NCI-H345 (cell line): Measurements from ENCODE around the gene ADAMTS18.
"Not testable (repeated sequence)": the region's sequence is repeated elsewhere in the genome, so short reads cannot be mapped to it uniquely, and the experiment has no call there.

Experiments used
- DNase-seq: peaks from one replicate; lab custom pipeline; 2025; lab: John Stamatoyannopoulos, UW

Gene ADAMTS18, protein sequence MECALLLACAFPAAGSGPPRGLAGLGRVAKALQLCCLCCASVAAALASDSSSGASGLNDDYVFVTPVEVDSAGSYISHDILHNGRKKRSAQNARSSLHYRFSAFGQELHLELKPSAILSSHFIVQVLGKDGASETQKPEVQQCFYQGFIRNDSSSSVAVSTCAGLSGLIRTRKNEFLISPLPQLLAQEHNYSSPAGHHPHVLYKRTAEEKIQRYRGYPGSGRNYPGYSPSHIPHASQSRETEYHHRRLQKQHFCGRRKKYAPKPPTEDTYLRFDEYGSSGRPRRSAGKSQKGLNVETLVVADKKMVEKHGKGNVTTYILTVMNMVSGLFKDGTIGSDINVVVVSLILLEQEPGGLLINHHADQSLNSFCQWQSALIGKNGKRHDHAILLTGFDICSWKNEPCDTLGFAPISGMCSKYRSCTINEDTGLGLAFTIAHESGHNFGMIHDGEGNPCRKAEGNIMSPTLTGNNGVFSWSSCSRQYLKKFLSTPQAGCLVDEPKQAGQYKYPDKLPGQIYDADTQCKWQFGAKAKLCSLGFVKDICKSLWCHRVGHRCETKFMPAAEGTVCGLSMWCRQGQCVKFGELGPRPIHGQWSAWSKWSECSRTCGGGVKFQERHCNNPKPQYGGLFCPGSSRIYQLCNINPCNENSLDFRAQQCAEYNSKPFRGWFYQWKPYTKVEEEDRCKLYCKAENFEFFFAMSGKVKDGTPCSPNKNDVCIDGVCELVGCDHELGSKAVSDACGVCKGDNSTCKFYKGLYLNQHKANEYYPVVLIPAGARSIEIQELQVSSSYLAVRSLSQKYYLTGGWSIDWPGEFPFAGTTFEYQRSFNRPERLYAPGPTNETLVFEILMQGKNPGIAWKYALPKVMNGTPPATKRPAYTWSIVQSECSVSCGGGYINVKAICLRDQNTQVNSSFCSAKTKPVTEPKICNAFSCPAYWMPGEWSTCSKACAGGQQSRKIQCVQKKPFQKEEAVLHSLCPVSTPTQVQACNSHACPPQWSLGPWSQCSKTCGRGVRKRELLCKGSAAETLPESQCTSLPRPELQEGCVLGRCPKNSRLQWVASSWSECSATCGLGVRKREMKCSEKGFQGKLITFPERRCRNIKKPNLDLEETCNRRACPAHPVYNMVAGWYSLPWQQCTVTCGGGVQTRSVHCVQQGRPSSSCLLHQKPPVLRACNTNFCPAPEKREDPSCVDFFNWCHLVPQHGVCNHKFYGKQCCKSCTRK (N-terminal part only)

DNA sequence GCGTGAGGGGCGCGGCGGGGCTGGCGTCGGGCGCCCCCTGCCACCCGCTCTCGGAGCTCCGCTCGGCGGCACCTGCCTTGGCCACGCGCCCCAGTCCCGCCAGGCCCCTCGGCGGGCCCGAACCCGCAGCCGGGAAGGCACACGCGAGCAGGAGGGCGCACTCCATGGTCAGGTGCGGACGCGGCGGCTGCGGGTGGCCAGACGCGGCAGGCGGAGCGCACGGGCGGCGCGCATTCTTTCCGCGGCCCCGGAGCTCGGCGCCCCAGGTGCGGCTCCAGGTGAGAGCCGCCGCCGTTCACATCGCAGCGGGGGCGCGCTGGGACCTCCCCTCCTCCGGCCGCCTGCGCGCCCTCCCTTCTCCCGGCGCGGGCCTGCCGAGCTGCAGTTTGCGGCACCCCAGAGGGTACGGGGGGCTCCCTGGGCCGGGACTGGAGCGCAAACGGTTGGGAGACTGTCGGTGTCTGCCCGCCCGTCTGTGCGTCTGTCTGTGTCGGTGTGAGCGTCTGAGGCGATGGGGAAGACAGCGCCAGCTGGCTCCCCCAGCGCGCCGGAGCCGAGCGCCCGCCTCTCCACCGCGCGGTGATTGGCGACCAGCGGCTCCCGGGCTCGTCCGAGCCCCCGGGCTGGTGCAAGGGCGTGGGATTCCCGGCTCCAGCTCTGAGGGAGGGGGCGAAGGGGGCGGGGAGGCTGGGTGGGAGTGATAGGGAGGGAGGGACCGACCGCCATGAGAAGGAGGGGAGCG, at the start of gene ADAMTS18:
Gene ADAMTS18, minus strand, starts transcription at position 505 of the 742 bp plus-strand sequence. Its CDS starts 339 bp downstream, at position 166.
- peak; percentile 64 for DNase-seq

DNA sequence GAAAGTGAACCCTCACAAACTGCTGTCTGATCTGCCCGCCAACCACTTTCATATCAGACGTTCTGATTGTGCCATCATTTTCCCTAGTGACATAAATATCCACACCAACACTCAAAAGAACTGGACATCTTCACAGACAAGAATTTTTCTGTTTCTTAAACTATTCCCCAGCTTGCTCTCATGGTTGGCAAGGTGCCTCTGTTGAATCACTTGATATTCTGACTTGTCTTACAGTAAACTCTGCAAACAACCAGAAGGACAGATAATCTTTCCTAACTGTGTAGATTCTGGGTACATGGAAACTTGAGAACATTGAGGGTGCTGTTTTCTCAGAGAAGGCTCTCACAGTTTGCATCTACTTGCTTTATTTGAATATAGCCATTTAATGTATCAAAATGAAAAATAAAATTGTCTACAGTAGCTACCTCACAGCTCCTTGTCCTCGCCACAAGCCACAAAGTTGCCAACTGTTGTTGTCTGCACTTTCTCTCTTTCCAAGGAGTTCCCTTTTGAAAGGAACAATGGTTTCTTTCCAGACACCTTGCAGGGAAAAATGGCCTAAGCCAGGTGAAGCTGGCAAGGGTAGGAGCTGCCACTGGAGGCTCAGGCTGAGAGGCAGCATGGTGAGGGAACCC, 46.0 kb upstream of the ADAMTS18 start:
- no peak for DNase-seq

DNA sequence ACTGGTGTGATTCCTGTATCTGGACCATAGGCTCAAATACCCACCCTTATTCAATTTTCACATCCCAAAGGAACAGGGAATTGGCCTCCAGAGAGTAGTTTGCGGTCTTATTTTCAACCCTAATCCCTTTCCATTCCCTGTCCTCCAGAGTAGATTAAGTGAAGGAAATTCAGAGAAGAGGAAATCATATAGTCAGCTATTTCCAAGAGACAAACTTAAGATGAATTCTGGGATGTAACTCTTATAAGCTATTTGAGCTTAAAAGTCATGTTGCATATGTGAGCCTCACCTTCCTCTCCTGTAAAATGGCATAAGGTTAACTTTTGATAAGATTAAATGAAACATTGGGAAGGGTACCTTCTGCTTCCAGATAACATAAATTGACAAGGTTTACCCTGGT, 37.4 kb upstream of the ADAMTS18 start:
- no peak for DNase-seq

DNA sequence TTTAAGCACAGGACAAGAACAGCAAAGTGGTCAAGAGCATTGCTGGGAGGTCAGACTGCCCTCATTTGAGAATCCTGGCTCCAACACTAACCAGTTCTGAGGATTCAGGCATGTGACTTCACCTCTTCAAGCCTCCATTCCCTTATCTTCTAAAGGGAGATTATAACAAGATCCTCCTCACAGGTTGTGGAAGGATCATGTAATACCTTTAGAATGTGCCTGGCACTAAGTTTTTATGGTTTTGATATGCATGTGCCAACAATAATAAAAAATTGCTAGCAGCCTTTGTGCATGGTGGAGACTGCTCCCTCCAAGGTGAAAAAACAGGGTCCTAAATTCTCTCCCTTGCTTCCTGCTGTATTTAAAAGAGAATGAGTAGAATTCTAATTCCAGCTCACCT, 36.0 kb upstream of the ADAMTS18 start:
- no peak for DNase-seq

DNA sequence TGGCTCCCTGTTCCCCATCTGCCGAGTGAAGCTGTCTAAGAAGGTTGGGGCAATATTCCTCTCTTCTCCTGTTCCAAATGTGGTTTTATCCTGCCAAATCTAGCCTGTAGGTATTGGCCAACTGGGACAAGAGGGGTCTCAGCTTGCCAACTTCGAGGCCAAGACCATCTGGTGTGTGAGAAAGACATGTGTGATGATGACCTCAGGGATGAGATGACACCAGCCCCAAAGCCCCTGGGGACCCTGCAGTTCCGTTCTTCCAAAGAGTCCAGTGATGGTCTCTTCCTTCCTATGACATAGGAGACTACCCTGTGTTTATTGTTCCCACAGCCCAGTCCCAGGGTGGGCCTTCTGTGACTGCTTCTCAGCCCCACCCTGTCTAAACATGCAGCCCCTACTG, 34.8 kb upstream of the ADAMTS18 start:
- no peak for DNase-seq

DNA sequence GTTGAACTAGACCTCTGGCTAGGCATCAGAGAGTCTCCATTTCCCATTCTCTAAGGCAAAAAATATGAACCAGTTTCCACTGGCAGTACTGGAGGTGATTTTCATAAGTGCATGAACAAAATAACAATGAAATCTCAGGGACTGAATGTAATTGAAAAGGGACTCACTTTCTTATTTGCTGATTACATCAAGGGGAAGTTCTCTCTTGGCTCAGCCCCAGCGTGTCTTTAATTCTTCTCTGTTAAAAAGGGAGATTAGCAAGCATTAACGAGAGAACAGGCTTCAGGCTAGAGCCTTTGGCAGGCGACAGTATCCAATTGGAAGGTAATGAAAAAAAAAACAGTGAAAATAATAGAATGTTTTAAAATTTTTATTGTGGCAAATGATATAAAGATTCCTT, 34.0 kb upstream of the ADAMTS18 start:
- DNase-seq: no peak

DNA sequence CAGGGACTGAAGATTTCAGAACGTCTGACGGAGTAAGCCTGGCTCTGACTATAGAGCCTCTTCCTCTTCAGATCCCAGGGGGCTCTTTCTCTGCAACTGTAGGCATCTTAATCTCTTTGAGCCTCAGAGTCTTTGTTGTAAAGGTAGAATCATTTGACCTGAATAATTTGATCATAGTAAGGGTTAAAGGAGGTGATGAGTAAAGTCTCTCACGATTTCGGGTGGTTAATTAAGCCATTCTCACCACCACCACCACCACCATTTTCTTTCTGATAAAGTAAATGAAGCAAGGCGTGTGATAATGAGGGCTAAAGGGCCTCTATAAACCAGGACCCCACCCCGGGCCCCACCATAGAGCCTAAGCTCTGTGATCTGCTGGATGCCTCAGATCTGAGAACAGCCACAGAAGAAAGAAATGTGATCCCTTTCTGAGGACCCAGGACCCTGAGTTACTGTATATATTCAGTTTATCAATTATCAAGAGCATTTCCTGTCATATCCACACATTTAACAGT, 33.0 kb upstream of the ADAMTS18 start:
- no peak for DNase-seq

DNA sequence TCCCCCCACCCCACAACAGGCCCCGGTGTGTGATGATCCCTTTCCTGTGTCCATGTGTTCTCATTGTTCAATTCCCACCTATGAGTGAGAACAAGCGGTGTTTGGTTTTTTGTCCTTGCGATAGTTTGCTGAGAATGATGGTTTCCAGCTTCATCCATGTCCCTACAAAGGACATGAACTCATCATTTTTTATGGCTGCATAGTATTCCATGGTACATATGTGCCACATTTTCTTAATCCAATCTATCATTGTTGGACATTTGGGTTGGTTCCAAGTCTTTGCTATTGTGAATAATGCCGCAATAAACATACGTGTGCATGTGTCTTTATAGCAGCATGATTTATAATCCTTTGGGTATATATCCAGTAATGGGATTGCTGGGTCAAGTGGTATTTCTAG, 28.8 kb upstream of the ADAMTS18 start:
- DNase-seq: not testable (repeated sequence)

DNA sequence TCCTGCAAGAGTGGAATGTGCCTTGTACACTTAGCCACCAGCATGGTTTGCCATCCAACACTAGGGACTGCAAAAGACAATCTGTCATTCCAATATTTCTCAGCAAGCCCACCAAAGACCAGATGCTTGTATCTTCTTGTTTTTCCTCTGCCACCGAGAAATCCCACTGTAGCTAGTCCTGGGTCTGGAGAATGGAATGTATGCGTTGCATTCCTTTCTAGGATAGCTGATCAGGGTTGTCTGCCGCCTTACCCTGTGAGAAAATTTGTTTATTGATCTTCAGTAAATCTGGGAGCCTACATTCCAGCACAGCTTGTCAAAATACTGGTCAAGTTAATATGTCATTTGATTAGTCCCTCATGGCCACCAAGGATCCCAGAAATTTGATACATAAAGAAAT, 28.1 kb upstream of the ADAMTS18 start:
- no peak for DNase-seq

DNA sequence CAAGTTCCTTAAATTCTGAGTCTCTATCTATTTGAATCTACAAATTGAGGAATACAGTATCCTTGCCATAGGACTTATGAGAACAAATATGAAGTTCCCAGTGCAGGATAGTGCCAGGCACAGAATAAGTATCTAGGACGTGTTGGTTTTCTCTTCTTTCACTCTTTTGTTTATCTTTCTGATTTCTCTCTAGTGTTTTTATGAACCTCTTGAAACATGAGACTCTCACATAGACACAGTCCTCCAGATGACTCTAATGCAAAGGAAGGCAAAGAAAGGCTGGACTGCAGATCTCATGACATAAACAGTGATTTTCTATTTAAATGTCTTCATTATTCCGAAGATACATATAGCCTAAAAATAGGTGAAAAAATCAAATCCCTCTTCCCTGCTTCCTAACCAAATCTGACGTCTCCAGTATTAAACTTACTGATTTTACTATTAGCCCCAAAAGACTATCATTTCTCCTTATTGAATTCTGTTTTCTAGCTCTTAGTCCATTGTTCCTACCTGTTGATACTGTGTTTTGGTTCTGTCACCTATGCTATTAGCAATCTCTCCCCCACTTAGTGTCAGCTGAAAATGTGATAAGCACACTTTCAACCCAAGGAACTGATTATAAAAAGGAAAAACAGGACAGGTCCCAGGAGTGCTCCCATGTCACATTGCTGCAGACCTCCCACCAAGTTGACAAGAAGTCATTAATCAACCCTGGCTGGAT, 24.9 kb upstream of the ADAMTS18 start:
- no peak for DNase-seq

DNA sequence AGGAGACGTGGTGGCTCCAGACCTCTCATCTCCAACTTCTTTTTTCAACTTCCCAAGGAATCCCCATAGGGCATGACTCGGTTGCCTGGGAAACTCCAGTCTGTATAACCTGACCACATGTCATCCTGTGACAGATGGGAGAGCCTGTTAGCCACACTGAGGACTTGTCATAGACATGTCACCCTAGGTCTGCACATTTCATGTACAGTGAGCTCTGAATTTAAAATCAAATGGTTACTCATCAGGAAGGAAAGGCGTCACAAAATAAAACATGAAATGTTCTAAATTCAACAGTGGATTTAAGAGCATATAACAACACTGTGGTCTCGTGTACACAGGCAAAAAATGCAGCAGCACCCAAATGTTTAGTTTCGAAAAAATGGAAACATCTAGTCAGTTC, 22.2 kb upstream of the ADAMTS18 start:
- no peak for DNase-seq

DNA sequence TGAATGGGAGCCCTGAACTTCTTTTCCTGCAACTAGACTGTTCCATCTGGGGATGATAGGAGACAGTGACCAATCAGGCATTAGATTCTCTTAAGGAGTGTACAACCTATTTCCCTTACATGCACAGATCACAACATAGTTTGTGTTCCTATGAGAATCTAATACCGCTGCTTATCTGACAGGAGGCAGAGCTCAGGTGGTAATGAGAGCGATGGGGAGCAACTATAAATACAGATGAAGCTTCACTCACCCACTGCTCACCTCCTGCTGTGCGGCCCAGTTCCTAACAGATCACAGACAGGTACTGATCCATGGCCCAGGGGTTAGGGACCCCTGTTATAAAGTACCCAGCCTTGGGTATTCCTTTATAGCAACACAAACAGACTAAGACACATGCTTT, 17.4 kb upstream of the ADAMTS18 start:
- DNase-seq: no peak

DNA sequence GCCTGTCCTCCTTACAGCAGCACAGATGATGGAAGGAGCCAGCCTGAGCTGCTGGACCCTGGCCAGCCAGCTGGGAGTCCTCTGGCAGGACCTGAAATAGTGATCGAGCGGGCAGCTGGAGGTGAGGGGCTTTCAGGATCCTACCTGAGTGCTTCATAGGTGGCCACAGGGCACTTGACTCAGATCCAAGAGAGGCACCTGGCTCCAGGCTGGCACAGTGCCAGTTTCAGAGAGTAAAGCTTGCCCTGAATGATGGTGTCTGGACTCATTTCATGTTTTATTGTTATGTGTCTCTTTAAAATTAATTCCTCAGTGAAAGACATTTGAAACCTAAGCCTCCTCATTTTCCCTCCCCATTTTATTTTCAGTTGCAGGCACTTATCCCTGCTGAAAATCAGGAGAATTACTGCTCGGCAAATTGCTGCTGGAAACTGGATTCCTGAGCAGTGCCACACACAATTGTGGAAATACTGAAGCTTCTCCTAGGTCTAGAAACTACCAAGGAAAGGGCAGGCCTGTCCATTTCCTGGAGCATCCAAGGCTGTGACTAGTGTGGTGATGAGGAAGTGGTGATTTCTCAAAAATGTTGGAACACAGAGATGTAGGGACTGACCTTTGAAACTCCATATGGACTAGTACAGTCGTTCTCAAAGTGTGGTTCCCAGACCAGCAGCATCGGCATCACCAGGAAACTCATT, 16.1 kb upstream of the ADAMTS18 start:
- peak; percentile 94 for DNase-seq

DNA sequence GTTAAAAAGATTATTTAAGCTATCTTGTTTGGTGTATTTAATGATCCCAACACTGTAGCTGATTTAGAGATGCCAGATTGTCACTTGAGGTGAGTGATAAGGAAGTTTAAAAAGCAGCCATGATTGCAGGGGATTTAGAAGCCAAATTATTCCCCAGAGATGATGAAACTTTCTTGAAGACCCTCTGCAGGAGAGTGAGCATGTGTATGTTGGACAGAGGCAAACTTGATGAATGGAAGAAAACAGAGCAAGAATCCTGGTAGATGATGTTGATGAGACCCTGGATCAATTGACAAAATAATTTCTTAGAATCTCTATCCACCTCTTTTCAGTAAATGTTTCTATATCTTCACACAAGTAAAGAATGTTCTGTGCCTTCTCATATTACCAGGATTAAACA, 14.4 kb upstream of the ADAMTS18 start:
- no peak for DNase-seq

DNA sequence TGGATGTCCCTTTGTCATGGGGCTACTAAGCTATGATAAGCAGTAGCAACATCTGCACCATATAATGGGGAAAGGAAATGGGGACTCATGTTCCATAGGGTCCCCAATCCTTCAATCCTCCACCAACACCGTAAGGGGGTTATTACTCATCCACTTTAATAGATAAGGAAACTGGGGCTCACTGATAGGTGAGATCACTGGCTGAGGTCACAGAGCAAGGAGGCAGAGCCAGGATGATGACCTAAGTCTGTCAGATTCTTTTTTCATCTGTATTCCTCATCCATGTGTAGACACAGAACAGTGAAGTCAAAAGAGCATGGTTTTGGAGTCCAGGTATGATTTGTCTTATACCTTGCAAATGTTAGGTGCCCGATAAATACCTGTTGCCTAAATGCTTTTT, 10.5 kb upstream of the ADAMTS18 start:
- DNase-seq: no peak

DNA sequence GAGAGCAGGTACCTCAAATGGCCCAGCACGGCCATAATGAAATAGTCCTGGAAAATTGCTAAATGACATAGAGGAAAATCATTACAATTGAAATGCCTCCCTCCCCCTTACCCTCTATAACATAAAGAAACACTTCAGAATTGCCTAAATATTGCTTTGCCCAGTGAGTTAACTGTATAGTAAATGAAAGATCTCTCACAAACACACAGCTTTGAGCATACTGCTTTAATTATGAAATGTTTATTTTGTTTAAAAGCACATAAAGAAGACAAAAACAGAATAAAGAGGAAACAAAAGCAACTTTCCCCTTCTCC, 9.3 kb upstream of the ADAMTS18 start:
- no peak for DNase-seq

DNA sequence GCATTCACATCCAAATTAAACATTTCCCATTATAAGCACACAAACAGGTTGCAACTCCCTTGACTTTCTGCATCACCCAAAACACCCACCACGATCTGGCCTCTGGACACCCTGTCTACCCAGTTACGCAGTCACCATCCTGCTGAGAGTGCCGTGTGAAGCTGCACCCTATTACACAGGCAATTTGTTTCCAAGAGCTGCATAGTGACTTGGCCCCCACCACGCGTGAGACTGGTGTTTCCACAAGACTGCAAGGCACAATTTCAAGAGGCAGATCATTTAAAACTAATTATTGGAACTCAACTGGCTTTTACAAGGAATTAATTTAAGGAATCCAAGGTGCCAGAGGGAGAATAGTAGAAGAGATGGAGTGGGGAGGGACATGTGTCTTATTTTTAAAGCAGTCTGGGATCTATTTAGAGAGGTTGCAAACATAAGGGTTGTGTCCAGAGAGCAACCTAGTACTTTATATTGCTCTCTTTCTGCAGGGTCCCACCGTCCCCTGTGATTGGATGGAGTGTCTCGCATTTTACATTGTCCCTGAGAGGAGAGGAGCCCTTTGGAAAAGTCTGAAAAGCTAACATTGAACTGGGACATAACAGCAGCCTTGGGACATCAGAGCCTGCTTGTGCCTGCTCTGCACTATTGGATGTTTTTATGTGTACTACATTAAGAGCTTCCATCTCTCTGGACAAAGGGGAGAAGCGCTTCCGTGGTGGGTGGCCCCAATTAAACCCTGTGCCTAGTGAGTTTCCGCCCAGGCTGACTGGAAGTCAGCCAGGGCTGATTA, 8.7 kb upstream of the ADAMTS18 start:
- peak; percentile 71 for DNase-seq

DNA sequence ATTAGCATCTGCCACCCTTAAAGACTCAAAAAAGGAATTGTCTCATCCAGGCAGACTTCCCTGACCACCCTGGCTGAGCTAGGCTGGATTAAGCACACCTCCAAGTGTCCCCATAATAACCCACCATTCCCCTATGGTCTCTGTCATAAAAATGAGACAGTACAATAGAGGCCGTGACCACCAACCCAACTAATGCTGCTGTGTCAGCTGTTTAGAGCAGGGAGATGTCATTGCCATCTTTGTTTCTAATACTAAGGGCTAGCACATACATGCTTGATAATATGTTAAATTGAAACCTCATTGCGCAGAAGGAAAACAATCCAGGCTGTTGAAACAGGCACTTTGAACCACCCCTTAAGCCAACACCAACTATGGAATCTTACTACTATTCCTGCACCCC, 7.2 kb upstream of the ADAMTS18 start:
- no peak for DNase-seq

DNA sequence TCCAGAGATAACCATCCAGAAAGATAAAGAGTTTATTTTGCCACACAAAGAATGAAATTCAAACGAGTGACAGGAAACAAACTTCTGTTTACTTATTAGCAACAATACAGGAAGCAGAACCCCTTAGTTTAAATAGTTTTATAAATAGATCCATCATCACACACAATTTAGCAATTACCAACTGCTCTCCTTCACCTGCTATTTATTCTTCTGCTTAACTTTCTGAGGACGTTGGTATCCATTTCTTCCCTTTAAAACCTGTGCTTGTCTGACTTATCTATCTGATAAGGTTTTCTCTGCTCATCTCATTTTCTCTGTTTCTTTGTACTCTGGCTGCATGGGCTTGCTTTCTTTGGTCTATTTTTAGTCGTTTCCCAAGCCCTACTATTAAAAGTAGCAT, 4.3 kb upstream of the ADAMTS18 start:
- DNase-seq: no peak
